ENCODE data around the gene ETS1.

DNA sequence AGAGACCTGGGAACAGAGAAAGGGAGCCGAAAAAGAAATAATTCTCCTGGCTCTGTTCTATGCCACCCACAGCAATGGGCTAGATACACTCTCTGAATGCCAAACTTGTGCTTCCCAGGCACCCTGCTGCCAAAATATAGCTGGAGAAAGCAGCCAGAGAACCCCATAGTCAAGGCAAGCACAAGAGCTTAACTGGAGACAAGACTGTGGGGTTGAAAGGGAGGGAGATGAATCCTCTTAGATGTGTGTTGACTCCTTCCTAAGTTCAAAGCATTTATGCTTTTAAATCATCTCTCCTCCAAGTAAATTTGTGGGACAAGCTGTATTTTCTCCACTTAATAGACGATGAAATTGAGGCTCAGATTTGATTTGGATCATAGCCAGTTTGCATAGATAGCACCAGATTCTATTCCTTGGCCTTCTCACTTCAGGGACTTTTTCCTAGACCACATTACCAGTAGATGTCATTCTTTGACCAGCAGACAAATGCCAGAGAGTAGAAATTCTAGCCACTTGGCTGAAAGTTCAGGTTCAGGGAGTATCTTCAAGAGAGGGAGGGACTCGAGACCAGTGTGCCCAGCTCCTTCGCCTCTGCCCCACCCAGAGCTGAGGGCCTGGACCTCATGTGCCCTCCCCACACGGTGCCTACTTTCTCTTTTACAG, 16.5 kb upstream of the ETS1 start:
- TF ChIP-seq POLR2AphosphoS5 (IDR thresholded peaks at IDR 0.05; ENCODE audit: borderline replicate concordance, low read depth, low read length): no peak
- TF ChIP-seq EZH2 (IDR thresholded peaks at IDR 0.05): no peak
- TF ChIP-seq FOXP2 (optimal IDR thresholded peaks at IDR 0.05; ENCODE audit: control extremely low read depth, extremely low read length, insufficient read depth): no peak

Measured in SK-N-MC (cell line).